ENCODE results near the gene C1orf35. TPM values are rescaled to one million over a fixed set of nuclear protein-coding genes. Genes with fewer than 3 reads are reported as not detected.

Gene C1orf35
- total RNA-seq, 1 experiment from 2014 or later = 31.0 TPM

- H3K18ac ChIP-seq (ENCODE audit: insufficient read length, low read depth, low read length) = no peak overlapping the region
- DNase-seq = no peak
- H4K91ac ChIP-seq (ENCODE audit: insufficient read length, low read depth, low read length) = no peak overlapping the region
- no peak overlapping the region for H3K4me2 ChIP-seq (ENCODE audit: insufficient read depth, insufficient read length, low read length)
- no peak overlapping the region for H3K27ac Mint-ChIP-seq
- H2BK20ac ChIP-seq (ENCODE audit: low read depth, low read length, poor library complexity, severe bottlenecking) = no peak overlapping the region
- H3T11ph ChIP-seq (ENCODE audit: low read length) = no peak overlapping the region
- H3K4me1 Mint-ChIP-seq = peaks cover 21 to 40% of the 10 kb centered on the region in 2 experiments
- no peaks in the 10 kb centered on the region for H3K79me1 ChIP-seq (ENCODE audit: insufficient read depth, low read depth, low read length, poor library complexity, severe bottlenecking)
- no peak overlapping the region for H3K9ac ChIP-seq (ENCODE audit: extremely low read depth, insufficient read length, low read length)
- H2BK5ac ChIP-seq (ENCODE audit: insufficient read length, low read length) = no peak overlapping the region
- no peak overlapping the region for H2BK12ac ChIP-seq (ENCODE audit: insufficient read length, low read depth, low read length)
- H3K56ac ChIP-seq (ENCODE audit: insufficient read length, low read depth, low read length) = no peak overlapping the region
- H3K9me3 Mint-ChIP-seq = no peaks in the 10 kb centered on the region
- H2AK5ac ChIP-seq (ENCODE audit: insufficient read length, low read length) = no peak overlapping the region
- H3K36me3 Mint-ChIP-seq (ENCODE audit: insufficient read depth in 1 of 3, low read depth in 3 of 3) = no peaks in the 10 kb centered on the region
- no peak overlapping the region for H3K4ac ChIP-seq (ENCODE audit: low read depth, low read length)
- no peak overlapping the region for H4K8ac ChIP-seq (replicated peaks; ENCODE audit: insufficient read length, low read depth, low read length)
- no peak overlapping the region for H4K5ac ChIP-seq (ENCODE audit: insufficient read length, low read depth, low read length)
- H3K23ac ChIP-seq (ENCODE audit: insufficient read length, low read depth, low read length) = no peak overlapping the region
- no peak overlapping the region for H3K4me3 Mint-ChIP-seq
- H3K9me3 ChIP-seq (ENCODE audit: control insufficient read depth, low read depth, low read length) = no peaks in the 10 kb centered on the region
- no peaks in the 10 kb centered on the region for H3K23me2 ChIP-seq (ENCODE audit: insufficient read length, low read depth, low read length, poor library complexity, severe bottlenecking)
- WGBS (ENCODE audit: extremely low coverage, insufficient read length, low lambda C conversion rate) = no CpG with 5 or more reads among the region's 9 CpGs
- no peaks in the 10 kb centered on the region for H4K20me1 ChIP-seq (ENCODE audit: control insufficient read depth, insufficient read depth, insufficient read length)
- no peak overlapping the region for H2BK15ac ChIP-seq (ENCODE audit: low read depth, low read length)
- H3K14ac ChIP-seq (ENCODE audit: insufficient read depth, low read length) = no peak overlapping the region
- H3K27me3 Mint-ChIP-seq (ENCODE audit: low read depth) = peaks cover 90% of the 10 kb centered on the region
- no peaks in the 10 kb centered on the region; the same call in 1 of the 2 replicates for H3K4me1 ChIP-seq (ENCODE audit: insufficient read depth, low read length)
- no peak overlapping the region for H3K27ac ChIP-seq (ENCODE audit: insufficient read length, low read depth, low read length)
- H2AFZ ChIP-seq (ENCODE audit: low read length) = no peak overlapping the region
- H3K79me2 ChIP-seq (ENCODE audit: insufficient read depth, low read length) = no peaks in the 10 kb centered on the region
- no peak overlapping the region for H2BK120ac ChIP-seq (ENCODE audit: low read depth, low read length, poor library complexity, severe bottlenecking)
- peaks cover 49% of the 10 kb centered on the region; the same call in 1 of the 2 replicates for H3K27me3 ChIP-seq (ENCODE audit: insufficient read depth, low read length)
- no peak for TF ChIP-seq CTCF (conservative IDR thresholded peaks at IDR 0.05)
Observed at GRCh38 chr1:228076796-228077430, 26.2 kb downstream of the C1orf35 start.
